GM12878 (cell line): ENCODE measurements around the gene SYF2.

Experiments used
- CTCF ChIP-seq, 3 experiments: IDR thresholded peaks in 2 of 3; conservative IDR thresholded peaks in 1 of 3; 2 replicates each; pipeline ENCODE4 v1.5.1; 2011; ENCODE audit warnings: low read depth in 3 of 3, low read length in 3 of 3, mild to moderate bottlenecking in 3 of 3, control low read depth in 2 of 3, moderate library complexity in 2 of 3, inconsistent platforms in 1 of 3, mixed read lengths in 1 of 3; ENCODE audit not compliant: control insufficient read depth in 2 of 3, insufficient read depth in 1 of 3; ENCODE audit errors: extremely low read depth in 1 of 3
- HDAC6 ChIP-seq: fragments of 200-600 bp; sonication (generic); IDR thresholded peaks from one replicate; pipeline ENCODE4 v1.8.0; 2017; ENCODE audit warnings: antibody characterized with exemption; ENCODE audit not compliant: unreplicated experiment
- JUNB ChIP-seq: IDR thresholded peaks from 2 replicates; pipeline ENCODE4 v1.6.1; 2016; ENCODE audit warnings: antibody characterized with exemption, mild to moderate bottlenecking
- JUND ChIP-seq: IDR thresholded peaks from 2 replicates; pipeline ENCODE4 v1.6.1; 2012; ENCODE audit warnings: low read depth, mild to moderate bottlenecking, low read length, improper control_type of control experiment, moderate library complexity
- MAX ChIP-seq: IDR thresholded peaks from 2 replicates; pipeline ENCODE4 v1.6.1; 2012; ENCODE audit warnings: low read depth, low read length, improper control_type of control experiment
- NFIC ChIP-seq: IDR thresholded peaks from 2 replicates; pipeline ENCODE4 v1.6.1; 2012; ENCODE audit warnings: low read depth, mild to moderate bottlenecking, inconsistent platforms, low read length, moderate library complexity
- POLR2A ChIP-seq: IDR thresholded peaks from 2 replicates; pipeline ENCODE4 v1.6.1; 2011; ENCODE audit warnings: low read depth, mild to moderate bottlenecking, low read length
- REST ChIP-seq: IDR thresholded peaks from 2 replicates; pipeline ENCODE4 v1.6.1; 2012; ENCODE audit warnings: mild to moderate bottlenecking, low read depth, low read length
- SIN3A ChIP-seq: IDR thresholded peaks from 2 replicates; pipeline ENCODE4 v1.6.1; 2012; ENCODE audit warnings: low read depth, low read length, improper control_type of control experiment
- SREBF2 ChIP-seq: IDR thresholded peaks from 2 replicates; pipeline ENCODE4 v1.6.1; 2012; ENCODE audit warnings: mild to moderate bottlenecking, low read length
- ZBTB40 ChIP-seq: fragments of 450-650 bp; IDR thresholded peaks from 2 replicates; pipeline ENCODE4 v1.6.1; 2016; ENCODE audit warnings: mild to moderate bottlenecking, moderate library complexity, borderline replicate concordance

- TF ChIP-seq MAX (no peak), CTCF (IDR thresholded peaks at IDR 0.05 in 2 of 3, conservative IDR thresholded peaks at IDR 0.05 in 1 of 3; ENCODE audit: control insufficient read depth in 2 of 3, extremely low read depth in 1 of 3, insufficient read depth in 1 of 3, low read depth in 3 of 3, low read length in 3 of 3) (no peak), POLR2A (no peak), REST (no peak), HDAC6 (no peak), ZBTB40 (no peak), SIN3A (no peak), NFIC (no peak), JUND (no peak), JUNB (no peak), SREBF2 (no peak)
These were observed 58.4 kb downstream of the SYF2 start for GRCh38 chr1:25173809-25174340.
